Stimulated activated CD8-positive, alpha-beta memory T cell treated with anti-CD3 and anti-CD28 coated beads, Interleukin-12 subunit alpha, Interleukin-12 subunit beta, amount 100 ng/mL, for 4 hours (primary cell): Measurements from ENCODE around the gene TSPAN13.
"Not testable (repeated sequence)": the region's sequence is repeated elsewhere in the genome, so short reads cannot be mapped to it uniquely, and the experiment has no call there.

Experiments
- DNase-seq: peaks from one replicate; pipeline ENCODE4 v3.0.0-alpha.2; 2020; ENCODE audit warnings: low read depth

The TSPAN13 gene

DNA sequence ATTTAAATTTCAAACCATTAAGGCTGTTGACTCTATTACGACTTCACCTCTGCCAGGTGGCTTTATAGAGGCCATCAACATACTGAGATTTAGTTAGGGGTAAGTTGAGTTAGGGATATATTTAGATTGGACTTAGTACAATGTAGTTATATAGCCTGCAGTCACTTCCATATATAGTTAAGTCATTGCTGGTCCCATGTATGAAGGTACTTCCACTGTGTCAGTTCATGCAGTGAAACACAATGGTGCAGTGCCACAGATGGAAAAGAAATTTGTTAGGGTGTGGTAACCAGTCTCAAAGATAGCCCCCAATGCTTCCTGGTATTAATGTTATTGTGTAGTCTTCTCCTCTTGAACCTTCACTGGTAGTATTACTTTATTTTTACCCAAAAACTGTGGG is 12.6 kb upstream of the TSPAN13 start:
- no peak for DNase-seq

GRCh38 chr7:16741676-16742075 is 11.9 kb upstream of the TSPAN13 start:
- no peak for DNase-seq

GRCh38 chr7:16742547-16742946 is 11.0 kb upstream of the TSPAN13 start:
- no peak for DNase-seq

GRCh38 chr7:16743236-16743635 is 10.3 kb upstream of the TSPAN13 start:
- DNase-seq: no peak

DNA sequence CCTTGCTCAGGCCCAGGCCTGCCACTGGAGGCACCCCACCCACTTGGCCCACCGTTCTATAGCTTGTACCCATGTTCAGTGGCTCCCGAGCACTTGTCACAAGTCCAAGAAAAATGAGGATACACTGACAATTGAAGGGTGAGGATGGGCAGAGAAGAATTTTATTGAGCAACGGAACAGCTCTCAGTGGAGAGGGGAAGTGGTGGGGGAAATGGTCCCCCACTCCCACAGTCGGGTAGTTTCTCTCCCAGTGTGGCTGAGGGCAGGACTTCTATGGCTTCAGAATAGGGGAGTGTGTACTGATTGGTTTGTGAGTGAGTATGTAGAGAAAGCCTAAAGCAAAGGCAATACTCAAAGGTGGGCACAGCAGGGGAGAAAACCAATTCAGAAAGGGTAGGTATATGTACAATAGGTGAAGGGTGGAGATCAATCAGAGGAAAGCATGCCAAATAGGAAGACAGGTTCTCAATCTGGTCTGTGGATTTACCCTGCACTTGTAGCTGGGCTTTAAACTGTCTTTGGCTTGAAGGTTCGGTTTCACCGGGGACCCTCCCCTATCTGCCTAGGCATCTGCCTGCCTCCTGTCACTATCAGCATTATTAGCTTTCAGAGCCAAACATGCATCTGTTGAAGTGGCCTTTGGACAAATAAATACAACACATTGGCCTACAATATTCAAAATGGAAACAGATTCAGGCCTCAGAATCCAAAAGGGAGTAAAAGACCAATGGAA is 8.9 kb upstream of the TSPAN13 start:
- DNase-seq: no peak

DNA sequence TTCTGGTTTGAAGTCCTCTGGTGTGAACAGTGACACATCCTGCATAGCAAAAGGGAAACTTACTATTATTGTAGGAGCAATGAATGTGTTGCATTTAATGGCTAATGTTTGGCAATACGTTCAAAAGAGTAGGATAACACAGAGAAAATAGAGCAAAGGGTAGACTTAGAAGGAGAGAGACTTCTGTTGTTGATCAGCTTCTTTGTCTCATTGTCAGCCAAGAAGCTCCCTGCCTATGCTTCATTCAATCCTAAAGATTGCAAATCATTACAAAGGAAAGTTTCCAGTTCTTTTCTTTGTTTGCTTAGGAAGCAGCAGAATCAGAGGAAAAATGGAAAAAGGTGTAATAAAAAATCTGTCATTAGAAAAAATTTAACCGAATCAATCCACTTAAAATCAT is 7.9 kb upstream of the TSPAN13 start:
- DNase-seq: no peak

DNA sequence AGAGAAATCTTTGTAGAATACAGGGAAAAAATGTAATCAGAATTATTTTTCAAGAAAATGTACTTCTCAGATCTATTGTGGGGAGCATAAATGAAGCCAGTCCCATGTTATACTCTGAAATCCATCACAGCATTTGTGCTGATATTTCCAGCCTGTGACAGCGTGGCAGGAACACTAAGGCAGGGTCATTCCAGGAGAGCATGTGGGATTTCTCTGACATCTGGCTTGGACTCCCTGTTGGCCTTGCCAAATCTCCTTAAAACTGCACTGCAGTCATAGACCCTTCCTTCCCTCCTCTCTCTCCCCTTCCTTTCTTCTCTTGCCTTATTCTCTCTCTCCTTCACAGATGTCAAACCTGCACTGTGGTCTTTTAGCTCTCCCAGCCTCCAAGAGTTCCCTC is 6.5 kb upstream of the TSPAN13 start:
- no peak for DNase-seq

- DNase-seq: no peak
Observed at GRCh38 chr7:16753932-16754855, 639 bp downstream of the TSPAN13 start.

GRCh38 chr7:16754856-16755317 is 1.3 kb downstream of the TSPAN13 start:
- no peak for DNase-seq

DNA sequence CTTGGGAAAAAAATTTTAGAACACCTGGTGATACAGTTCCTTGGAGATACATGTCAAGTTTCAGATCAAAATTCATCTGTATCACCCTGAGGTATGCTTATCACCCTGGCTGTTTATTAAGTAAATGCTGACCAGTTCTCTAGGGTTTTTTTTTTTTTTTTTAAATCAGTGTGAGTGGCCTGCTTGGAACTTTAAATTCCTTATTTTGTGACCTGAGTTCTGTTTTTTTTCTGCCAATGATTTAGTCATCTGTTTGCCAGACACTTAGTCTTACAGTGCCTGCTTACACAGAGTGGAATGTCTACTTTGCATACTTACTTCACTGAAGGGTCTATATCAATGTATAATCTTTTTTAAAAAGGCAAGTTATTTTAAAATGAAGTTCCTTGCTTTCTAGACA is 1.8 kb downstream of the TSPAN13 start:
- DNase-seq: no peak

GRCh38 chr7:16758036-16758435 is 4.5 kb downstream of the TSPAN13 start:
- no peak for DNase-seq

GRCh38 chr7:16758631-16759611 is 5.4 kb downstream of the TSPAN13 start:
- no peak for DNase-seq

DNA sequence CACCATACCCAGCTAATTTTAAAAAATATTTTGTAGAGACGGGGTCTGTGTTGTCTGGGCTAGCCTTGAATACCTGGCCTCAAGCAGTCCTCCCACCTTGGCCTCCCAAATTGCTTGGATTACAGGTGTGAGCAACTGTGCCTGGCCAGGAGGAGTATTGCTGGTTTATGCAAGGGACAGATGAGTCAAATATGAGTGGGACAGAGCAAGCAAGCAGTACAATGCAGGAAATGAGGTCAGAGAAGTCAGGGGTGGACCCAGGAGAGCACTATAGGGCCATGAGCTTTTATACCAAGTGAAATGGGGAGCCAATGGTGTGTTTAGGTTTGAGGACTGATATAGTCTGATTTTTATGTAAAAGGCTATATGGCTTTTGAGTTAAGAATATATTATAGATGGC is 6.3 kb downstream of the TSPAN13 start:
- DNase-seq: no peak

GRCh38 chr7:16762177-16762576 is 8.6 kb downstream of the TSPAN13 start:
- DNase-seq: no peak

DNA sequence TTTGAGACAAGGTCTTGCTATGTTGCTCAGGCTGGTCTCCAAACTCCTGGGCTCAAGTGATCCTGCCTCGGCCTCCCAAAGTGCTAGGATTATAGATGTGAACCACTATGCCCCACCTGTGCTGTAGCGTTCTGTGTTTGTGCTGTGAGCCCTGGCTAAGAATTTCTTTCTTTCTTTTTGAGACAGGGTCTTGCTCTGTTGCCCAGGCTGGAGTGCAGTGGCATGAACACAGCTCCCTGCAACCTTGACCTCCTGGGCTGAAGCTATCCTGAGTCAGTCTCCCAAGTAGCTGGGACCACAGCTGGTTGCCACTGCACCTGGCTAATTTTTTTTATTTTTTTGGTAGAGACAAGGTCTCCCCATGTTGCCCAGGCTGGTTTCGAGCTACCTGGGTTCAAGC is 11.4 kb downstream of the TSPAN13 start:
- DNase-seq: no peak

- no peak for DNase-seq
Observed at GRCh38 chr7:16765436-16765859, 11.9 kb downstream of the TSPAN13 start.

DNA sequence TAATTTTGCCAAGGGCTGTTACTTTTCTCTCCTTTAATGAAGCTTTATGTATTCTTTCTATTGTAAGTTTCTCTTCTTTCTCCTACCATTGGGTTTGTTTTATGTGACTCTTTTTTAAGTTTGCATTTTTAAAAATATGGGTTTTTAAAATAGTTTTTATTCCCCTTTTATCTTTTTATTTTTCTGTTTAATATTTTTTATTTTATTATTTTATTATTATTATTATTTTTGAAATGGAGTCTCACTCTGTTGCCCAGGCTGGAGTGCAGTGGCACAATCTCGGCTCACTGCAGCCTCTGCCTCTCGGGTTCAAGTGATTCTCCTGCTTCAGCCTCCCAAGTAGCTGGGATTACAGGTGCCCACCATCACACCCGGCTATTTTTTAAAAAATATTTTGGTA is 16.4 kb downstream of the TSPAN13 start:
- not testable (repeated sequence) for DNase-seq

GRCh38 chr7:16770657-16771329 is 17.2 kb downstream of the TSPAN13 start:
- no peak for DNase-seq

DNA sequence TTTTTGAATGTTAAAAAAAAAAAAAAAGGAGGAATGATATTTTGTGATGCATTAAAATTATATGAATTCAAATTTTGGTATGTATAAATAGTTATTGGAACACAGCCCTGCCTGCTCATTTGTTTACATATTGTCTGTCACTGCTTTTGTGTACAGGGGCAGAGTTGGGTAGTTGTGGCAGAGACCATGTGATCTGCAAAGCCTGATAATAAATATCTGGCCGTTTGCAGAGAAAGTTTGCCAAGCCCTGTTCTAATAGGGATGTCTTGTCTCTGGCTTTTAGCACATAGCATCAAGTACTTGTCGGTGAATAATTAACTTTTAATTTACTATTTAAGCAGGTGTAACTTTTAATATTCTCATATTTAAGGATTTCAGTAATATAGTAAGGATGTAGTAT is 19.8 kb downstream of the TSPAN13 start:
- no peak for DNase-seq

DNA sequence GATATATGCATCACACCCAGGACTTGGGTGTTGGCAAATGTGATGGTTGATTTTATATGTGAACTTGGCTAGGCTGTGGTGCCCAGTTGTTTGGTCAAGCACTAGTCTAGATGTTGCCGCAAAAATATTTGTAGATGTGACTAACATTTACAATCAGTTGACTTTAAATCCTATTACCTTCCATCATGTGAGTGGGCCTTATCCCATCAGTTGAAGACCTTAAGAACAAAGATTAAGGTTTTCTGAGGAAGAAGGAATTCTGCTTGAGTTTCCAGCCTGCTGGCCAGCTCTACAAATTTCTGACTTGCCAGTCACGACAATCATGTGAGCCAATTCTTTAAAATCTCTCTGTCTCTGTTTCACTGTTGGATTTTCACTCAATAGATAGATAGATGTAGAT is 20.3 kb downstream of the TSPAN13 start:
- DNase-seq: no peak

- no peak for DNase-seq
Observed at GRCh38 chr7:16774294-16774693, 20.7 kb downstream of the TSPAN13 start.
